ENCODE results near the gene SUSD3.

Gene SUSD3

DNA sequence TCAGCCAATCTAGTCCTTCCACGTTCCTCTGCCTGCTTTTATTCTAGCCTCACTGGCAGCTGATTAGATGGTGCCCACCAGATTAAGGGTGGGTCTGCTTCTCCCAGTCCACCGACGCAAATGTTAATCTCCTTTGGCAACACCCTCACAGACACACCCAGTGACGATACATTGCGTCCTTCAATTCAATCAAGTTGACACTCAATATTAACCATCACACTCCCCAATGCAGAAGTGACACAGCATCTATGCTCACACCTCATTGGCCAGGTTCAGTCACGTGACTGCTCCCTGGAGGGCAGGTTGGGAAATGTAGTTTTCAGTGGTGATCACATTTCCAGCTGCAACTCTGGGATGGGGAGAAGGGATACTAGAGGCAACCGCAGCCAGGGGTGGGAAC, 13.0 kb downstream of the SUSD3 start:
- peaks cover 23% of the 10 kb centered on the region for H3K4me1 ChIP-seq (ENCODE audit: control insufficient read depth, low read length)
- H3K27me3 ChIP-seq (ENCODE audit: control insufficient read depth, low read length), result no peaks in the 10 kb centered on the region
- peaks cover 60% of the 10 kb centered on the region for H3K36me3 ChIP-seq (ENCODE audit: control insufficient read depth, low read length)
- no peaks in the 10 kb centered on the region for H3K9me2 ChIP-seq (replicated peaks; ENCODE audit: control insufficient read depth, low read length)
- H4K20me1 ChIP-seq (ENCODE audit: control insufficient read depth, insufficient read depth, low read depth, low read length), result peaks cover 5% of the 10 kb centered on the region; the same call in 1 of the 2 replicates
- H3K4me2 ChIP-seq (ENCODE audit: low read length), result no peak overlapping the region
- H3K27ac ChIP-seq (ENCODE audit: low read depth, low read length), result no peak overlapping the region
- H3K79me2 ChIP-seq (ENCODE audit: control insufficient read depth, low read length), result peaks cover 61% of the 10 kb centered on the region
- no peak overlapping the region for H3K4me3 ChIP-seq (ENCODE audit: low read length)
- H3F3A ChIP-seq (ENCODE audit: control insufficient read depth, insufficient read depth), result no peaks in the 10 kb centered on the region
- TF ChIP-seq, protein P1, sequence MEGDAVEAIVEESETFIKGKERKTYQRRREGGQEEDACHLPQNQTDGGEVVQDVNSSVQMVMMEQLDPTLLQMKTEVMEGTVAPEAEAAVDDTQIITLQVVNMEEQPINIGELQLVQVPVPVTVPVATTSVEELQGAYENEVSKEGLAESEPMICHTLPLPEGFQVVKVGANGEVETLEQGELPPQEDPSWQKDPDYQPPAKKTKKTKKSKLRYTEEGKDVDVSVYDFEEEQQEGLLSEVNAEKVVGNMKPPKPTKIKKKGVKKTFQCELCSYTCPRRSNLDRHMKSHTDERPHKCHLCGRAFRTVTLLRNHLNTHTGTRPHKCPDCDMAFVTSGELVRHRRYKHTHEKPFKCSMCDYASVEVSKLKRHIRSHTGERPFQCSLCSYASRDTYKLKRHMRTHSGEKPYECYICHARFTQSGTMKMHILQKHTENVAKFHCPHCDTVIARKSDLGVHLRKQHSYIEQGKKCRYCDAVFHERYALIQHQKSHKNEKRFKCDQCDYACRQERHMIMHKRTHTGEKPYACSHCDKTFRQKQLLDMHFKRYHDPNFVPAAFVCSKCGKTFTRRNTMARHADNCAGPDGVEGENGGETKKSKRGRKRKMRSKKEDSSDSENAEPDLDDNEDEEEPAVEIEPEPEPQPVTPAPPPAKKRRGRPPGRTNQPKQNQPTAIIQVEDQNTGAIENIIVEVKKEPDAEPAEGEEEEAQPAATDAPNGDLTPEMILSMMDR (IDR thresholded peaks at IDR 0.05; ENCODE audit: low read depth, low read length, poor library complexity, severe bottlenecking), result no peak
- no peak for TF ChIP-seq EZH2phosphoT487 (IDR thresholded peaks at IDR 0.05; ENCODE audit: borderline replicate concordance, low read length)
- no peaks in the 10 kb centered on the region for H3K9me3 ChIP-seq (ENCODE audit: control insufficient read depth, insufficient read depth, low read length)

DNA sequence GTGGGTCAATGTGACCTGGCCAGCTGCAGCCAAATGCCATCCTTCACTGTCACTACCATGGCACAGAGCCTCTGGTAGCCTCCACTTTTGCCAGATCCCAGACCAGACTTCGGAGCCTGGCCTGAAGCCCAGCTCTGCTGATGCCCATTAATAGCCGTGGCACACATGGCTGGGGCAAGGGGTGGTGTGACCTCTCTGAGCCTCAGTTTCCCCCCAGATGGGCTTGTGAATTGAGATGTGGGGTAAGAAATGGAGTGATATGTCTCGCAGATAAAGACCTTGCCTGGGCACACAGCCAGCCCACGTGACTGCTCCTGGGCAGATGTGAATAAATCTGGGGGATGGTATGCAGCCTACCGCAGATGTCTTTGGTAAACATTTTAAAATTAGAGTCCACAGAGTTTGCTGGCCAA, 13.9 kb downstream of the SUSD3 start:
- Histone ChIP-seq H3K4me3 (ENCODE audit: low read length) (no peak overlapping the region), H3K79me2 (ENCODE audit: control insufficient read depth, low read length) (peaks cover 54% of the 10 kb centered on the region), H3K27me3 (ENCODE audit: control insufficient read depth, low read length) (no peaks in the 10 kb centered on the region), H3K36me3 (ENCODE audit: control insufficient read depth, low read length) (peaks cover 61% of the 10 kb centered on the region), H3F3A (ENCODE audit: control insufficient read depth, insufficient read depth) (no peaks in the 10 kb centered on the region), H3K4me1 (ENCODE audit: control insufficient read depth, low read length) (peaks cover 23% of the 10 kb centered on the region), H3K9me2 (replicated peaks; ENCODE audit: control insufficient read depth, low read length) (no peaks in the 10 kb centered on the region), H4K20me1 (ENCODE audit: control insufficient read depth, insufficient read depth, low read depth, low read length) (peaks cover 5% of the 10 kb centered on the region; the same call in 1 of the 2 replicates), H3K27ac (ENCODE audit: low read depth, low read length) (no peak overlapping the region), H3K4me2 (ENCODE audit: low read length) (0 out of 2 replicates have a peak overlapping the region, but pooled peaks have one; percentile 7), H3K9me3 (ENCODE audit: control insufficient read depth, insufficient read depth, low read length) (no peaks in the 10 kb centered on the region)
- TF ChIP-seq EZH2phosphoT487 (IDR thresholded peaks at IDR 0.05; ENCODE audit: borderline replicate concordance, low read length), result no peak
- TF ChIP-seq, protein P1 (IDR thresholded peaks at IDR 0.05; ENCODE audit: low read depth, low read length, poor library complexity, severe bottlenecking), result no peak

DNA sequence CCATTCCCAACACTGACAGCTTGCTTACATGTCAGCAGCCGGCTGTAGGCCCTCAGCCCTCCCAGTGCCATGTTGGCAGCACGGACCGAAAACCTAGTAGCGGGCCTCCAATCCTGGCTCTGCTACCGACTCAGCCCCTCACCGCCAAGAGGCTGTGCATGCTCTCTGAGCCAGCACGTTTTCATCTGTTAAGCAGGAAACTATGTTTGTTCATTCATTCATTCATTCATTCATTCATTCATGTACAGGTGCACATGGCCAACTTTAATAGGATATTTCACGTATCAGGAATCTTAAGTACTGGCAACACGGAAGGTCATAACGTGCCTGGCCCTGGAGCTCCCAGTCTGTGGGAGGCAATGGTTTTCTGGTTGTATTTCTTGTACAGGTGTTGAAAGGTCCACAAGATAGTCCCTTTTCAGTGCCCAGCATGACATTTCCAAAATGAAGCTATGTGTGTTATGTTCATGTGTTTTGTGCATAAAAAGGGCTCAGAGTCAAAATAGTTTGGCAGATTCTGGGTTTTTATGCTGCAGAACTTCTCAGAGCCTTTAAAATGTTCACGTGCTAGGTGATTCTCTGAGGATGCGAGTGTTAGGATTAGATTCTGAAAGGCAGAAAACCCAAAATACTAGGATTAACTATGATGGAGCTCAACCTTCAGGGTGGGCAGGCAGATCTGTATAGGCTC, 17.7 kb downstream of the SUSD3 start:
- no peak for TF ChIP-seq EZH2phosphoT487 (IDR thresholded peaks at IDR 0.05; ENCODE audit: borderline replicate concordance, low read length)
- TF ChIP-seq, protein P1 (IDR thresholded peaks at IDR 0.05; ENCODE audit: low read depth, low read length, poor library complexity, severe bottlenecking), result no peak
- H3K4me2 ChIP-seq (ENCODE audit: low read length), result no peak overlapping the region
- H3K9me3 ChIP-seq (ENCODE audit: control insufficient read depth, insufficient read depth, low read length), result no peaks in the 10 kb centered on the region
- no peaks in the 10 kb centered on the region for H3K9me2 ChIP-seq (replicated peaks; ENCODE audit: control insufficient read depth, low read length)
- H3K27me3 ChIP-seq (ENCODE audit: control insufficient read depth, low read length), result no peaks in the 10 kb centered on the region
- H3K79me2 ChIP-seq (ENCODE audit: control insufficient read depth, low read length), result peaks cover 17% of the 10 kb centered on the region
- H3K4me1 ChIP-seq (ENCODE audit: control insufficient read depth, low read length), result peaks cover 17% of the 10 kb centered on the region
- peaks cover 5% of the 10 kb centered on the region; the same call in 1 of the 2 replicates for H4K20me1 ChIP-seq (ENCODE audit: control insufficient read depth, insufficient read depth, low read depth, low read length)
- H3F3A ChIP-seq (ENCODE audit: control insufficient read depth, insufficient read depth), result no peaks in the 10 kb centered on the region
- no peak overlapping the region for H3K27ac ChIP-seq (ENCODE audit: low read depth, low read length)
- no peak overlapping the region for H3K4me3 ChIP-seq (ENCODE audit: low read length)
- H3K36me3 ChIP-seq (ENCODE audit: control insufficient read depth, low read length), result peaks cover 54% of the 10 kb centered on the region
